ENCODE data around the gene RAI14.

Gene RAI14

GRCh38 chr5:34756781-34757624 lies 100.9 kb downstream of the RAI14 start:
- TF ChIP-seq TAF1 (IDR thresholded peaks at IDR 0.05; ENCODE audit: borderline replicate concordance, insufficient read depth, low read length) (no peak), SIN3A (IDR thresholded peaks at IDR 0.05; ENCODE audit: borderline replicate concordance, insufficient read depth, low read length) (no peak)

GRCh38 chr5:34758514-34758913 lies 102.4 kb downstream of the RAI14 start:
- TF ChIP-seq TAF1 (IDR thresholded peaks at IDR 0.05; ENCODE audit: borderline replicate concordance, insufficient read depth, low read length) (no peak), FOXP2 (optimal IDR thresholded peaks at IDR 0.05; ENCODE audit: borderline replicate concordance, extremely low read depth, extremely low read length, insufficient read depth) (no peak), POLR2AphosphoS5 (IDR thresholded peaks at IDR 0.05; ENCODE audit: low read depth, low read length) (no peak), REST (IDR thresholded peaks at IDR 0.05; ENCODE audit: insufficient read depth in 1 of 2, low read depth in 2 of 2, low read length in 2 of 2) (no peak), SIN3A (IDR thresholded peaks at IDR 0.05; ENCODE audit: borderline replicate concordance, insufficient read depth, low read length) (no peak)

- TF ChIP-seq REST (IDR thresholded peaks at IDR 0.05; ENCODE audit: insufficient read depth in 1 of 2, low read depth in 2 of 2, low read length in 2 of 2), result no peak
- TF ChIP-seq SIN3A (IDR thresholded peaks at IDR 0.05; ENCODE audit: borderline replicate concordance, insufficient read depth, low read length), result no peak
- TF ChIP-seq TAF1 (IDR thresholded peaks at IDR 0.05; ENCODE audit: borderline replicate concordance, insufficient read depth, low read length), result no peak
- no peak for TF ChIP-seq FOXP2 (optimal IDR thresholded peaks at IDR 0.05; ENCODE audit: borderline replicate concordance, extremely low read depth, extremely low read length, insufficient read depth)
- TF ChIP-seq POLR2AphosphoS5 (IDR thresholded peaks at IDR 0.05; ENCODE audit: low read depth, low read length), result no peak
These were observed 109.5 kb downstream of the RAI14 start for GRCh38 chr5:34765662-34766061.

- TF ChIP-seq REST (IDR thresholded peaks at IDR 0.05; ENCODE audit: insufficient read depth in 1 of 2, low read depth in 2 of 2, low read length in 2 of 2) (no peak), FOXP2 (optimal IDR thresholded peaks at IDR 0.05; ENCODE audit: borderline replicate concordance, extremely low read depth, extremely low read length, insufficient read depth) (no peak), SIN3A (IDR thresholded peaks at IDR 0.05; ENCODE audit: borderline replicate concordance, insufficient read depth, low read length) (no peak), POLR2AphosphoS5 (IDR thresholded peaks at IDR 0.05; ENCODE audit: low read depth, low read length) (no peak), TAF1 (IDR thresholded peaks at IDR 0.05; ENCODE audit: borderline replicate concordance, insufficient read depth, low read length) (no peak)
These were observed 111.1 kb downstream of the RAI14 start for GRCh38 chr5:34767180-34767579.

- TF ChIP-seq FOXP2 (optimal IDR thresholded peaks at IDR 0.05; ENCODE audit: borderline replicate concordance, extremely low read depth, extremely low read length, insufficient read depth), result no peak
- TF ChIP-seq REST (IDR thresholded peaks at IDR 0.05; ENCODE audit: insufficient read depth in 1 of 2, low read depth in 2 of 2, low read length in 2 of 2), result no peak
- TF ChIP-seq TAF1 (IDR thresholded peaks at IDR 0.05; ENCODE audit: borderline replicate concordance, insufficient read depth, low read length), result no peak
- no peak for TF ChIP-seq POLR2AphosphoS5 (IDR thresholded peaks at IDR 0.05; ENCODE audit: low read depth, low read length)
- TF ChIP-seq SIN3A (IDR thresholded peaks at IDR 0.05; ENCODE audit: borderline replicate concordance, insufficient read depth, low read length), result no peak
These were observed 114.4 kb downstream of the RAI14 start for GRCh38 chr5:34770486-34770885.

Measured in PFSK-1 (cell line).